Fibroblast of skin of left quadriceps (primary cell): ENCODE data around the gene ADRA2A.
A peak's percentile ranks its signal among the peaks of the same experiment; 100 is the strongest.

Experiments
- DNase-seq, 2 experiments: peaks; one replicate each; pipeline ENCODE4 v3.0.0-alpha.2; 2013; ENCODE audit warnings: low read depth in 2 of 2

The ADRA2A gene

DNA sequence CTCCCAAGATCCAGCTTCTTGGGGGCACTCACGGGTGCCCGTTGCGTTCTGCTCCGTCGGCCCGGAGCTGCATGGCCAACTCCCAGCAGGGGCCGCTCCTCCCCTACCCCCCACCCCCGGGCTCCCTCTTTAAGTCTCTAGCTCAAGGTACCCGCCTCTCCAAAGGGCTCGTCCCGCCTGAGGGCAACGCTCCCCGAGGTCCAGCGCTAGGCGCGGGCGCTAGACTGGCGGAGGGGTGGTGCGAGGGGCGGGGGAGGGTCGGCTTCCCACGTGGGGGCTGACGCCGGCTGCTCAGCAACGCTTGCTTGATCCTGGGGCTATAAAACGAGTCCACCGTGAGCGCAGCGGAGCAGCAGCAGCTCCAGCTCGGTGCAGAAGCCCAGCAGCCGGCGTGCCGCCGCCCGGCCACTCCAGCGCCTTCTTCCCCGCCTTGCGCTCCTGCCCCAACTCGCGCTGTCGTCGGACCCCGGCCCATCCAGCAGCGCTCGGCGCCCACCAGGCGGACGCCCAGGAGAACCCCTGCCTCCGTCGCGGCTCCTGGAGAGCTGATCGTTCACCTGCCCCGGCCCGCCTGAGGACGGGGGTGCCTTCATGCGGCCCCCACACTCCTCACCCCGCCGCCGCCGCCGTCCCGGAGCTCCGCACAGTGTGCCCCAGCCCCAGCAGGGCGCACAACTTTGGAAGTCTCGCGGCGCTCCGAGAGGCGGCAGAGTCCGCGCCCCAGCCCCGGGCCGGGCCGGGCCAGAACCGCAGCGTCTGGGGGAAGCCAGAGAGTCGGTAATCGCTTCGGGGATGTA is at the start of gene ADRA2A:
Gene ADRA2A (plus strand): TSS at position 348 of the 797 bp plus-strand sequence. CDS start 968 bp downstream, outside the sequence.
- peak in 1 of 2 experiments; percentile 3 for DNase-seq

DNA sequence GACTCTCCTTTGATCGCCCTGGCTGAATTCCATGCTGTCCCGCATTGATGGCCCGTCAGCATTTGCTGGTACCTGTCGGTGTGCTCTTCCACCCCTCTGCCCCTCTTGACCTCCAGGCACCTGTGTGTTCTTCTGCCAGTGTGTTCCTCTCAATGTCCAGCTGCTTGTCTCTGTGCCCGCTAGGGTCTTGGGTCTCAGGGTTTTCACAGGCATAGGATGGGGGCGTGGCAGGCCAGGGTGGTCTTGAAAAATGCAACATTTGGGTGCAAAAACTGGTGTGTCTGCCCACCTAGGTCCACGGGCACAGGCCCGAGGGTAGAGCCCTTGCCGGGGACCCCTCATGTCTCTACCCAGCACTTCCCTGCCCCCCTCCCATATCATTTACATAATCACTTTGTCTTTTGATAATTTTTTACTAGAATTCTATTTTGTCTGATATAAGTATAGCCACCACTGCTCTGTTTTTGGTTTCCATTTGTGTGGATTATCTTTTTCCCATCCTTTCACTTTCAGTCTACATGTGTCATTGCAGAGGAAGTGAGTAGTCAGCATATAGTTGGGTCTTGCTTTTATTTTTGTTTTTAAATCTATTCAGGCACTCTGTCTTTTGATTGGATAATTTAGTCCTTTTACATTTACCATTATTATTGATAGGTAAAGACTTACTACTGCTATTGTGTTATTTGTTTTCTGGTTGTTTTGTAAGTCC is 46.6 kb upstream of the ADRA2A start:
- DNase-seq = no peak

DNA sequence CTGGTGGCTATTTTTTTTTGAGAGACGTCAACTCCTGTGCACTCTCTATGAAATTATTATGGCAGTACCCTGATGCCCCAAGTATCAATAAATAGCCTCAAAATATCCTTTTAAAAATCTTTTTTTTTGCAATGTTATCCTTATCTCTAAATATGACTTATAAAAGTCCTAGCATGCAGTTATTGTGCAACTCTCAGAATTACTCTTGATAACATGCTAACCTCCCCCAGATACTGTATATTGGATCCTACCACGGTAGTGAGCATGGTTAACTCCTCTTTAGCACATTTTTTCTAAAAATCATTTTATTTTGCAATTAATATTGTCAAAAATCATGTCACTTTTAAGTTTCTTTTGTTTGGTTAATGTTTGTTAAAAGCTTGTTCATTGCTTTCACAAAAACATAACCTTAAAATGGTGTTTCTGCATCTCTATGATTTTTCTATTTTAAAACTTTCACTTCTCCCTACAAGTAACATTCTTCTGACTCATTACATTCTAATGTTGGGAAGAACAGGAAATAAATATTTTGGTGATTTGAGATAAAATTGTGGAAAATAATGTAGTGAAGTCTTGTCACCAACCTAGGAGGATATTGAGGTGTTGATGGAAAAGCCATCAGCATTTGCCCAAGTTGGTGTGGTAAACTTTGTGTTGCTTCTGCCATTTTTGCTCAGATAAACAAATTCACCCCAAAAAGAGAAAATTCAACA is 42.1 kb upstream of the ADRA2A start:
- peak; percentile 6 to 9 for DNase-seq

DNA sequence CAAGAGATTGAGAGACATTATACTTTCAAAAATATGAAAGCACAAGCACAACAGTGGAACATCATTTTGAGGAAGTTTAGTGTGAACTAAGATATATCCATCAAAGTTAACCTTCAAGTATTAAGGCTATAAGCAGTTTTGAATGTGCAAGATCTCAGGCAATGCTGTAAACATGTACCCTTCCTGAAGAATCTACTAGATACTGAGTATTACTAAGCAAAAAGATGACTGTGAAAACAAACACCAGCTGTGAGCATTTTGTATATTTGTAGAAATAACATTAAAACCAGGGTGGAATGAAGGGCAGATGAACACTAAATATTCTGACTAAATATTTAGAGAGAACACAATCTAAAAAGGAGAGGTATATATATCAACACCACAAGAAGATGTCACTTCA is 41.3 kb upstream of the ADRA2A start:
- no peak for DNase-seq

DNA sequence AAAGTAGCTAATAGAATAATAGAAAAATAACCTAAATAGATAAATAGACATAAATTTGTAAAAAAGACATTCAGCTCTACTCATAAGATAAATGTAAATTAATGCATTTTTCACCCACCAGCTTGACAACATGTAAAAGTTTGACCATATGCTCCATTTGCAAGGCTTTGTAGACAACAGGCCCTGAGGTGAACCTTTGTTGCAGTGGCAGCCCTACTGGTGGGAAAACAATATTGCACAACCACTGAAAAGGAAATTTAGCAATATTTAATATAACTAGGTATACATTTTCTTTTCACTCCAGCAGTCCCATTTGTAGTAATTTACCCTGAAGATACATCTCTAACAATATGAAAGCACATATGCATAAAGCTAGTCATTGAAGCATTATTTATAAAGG is 39.0 kb upstream of the ADRA2A start:
- no peak for DNase-seq

DNA sequence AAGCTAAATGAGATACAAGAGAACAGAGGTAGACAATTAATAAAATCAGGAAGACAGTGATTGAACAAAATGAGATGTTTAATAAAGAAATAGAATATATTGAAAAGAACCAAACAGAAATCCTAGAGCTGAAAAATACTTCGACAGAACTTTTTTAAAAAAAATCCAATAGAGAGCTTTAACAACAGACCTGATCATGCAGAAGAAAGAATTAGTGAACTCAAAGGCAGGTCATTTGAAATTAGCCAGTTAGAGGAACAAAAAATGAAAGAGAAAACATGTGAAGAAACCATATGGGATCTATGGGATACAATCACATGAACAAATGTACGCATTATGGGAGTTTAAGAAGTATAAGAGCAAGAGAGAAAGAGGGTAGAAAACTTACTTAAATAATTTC is 37.3 kb upstream of the ADRA2A start:
- no peak for DNase-seq

DNA sequence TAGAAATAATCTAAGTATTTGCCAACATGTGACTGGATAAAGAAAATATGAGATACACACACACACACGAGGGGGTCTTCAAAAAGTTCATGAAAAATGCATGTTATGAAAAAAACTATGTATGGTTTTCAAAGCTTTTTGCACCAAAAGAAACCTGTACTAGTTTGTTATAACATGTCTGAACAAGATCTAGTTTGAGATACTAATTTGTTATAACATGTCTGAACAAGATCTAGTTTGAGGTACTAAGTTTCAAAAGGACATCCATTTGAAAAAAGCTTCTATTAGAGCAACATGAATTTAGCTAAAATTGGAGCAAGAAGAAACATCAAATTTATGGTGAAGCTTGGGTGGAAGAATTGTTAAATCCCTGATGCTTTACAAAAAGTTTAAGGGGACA is 19.8 kb upstream of the ADRA2A start:
- DNase-seq = no peak

DNA sequence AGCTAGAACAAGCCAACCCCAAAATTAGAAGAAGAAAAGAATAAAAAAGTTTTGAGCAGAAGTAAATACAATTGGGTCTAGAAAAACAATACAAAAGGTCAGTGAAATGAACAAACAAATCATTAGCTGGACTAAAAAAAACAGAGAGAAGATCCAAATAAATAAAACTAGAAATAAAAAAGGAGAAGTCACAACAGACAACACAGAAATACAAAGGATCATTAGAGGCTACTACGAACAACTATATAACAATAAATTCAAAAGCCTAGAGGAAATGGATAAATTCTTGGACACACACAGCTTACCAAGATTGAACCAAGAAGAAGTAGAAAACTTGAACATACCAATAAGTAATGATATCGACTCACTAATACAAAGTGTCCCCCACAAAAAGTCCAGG is 13.4 kb upstream of the ADRA2A start:
- no peak for DNase-seq

DNA sequence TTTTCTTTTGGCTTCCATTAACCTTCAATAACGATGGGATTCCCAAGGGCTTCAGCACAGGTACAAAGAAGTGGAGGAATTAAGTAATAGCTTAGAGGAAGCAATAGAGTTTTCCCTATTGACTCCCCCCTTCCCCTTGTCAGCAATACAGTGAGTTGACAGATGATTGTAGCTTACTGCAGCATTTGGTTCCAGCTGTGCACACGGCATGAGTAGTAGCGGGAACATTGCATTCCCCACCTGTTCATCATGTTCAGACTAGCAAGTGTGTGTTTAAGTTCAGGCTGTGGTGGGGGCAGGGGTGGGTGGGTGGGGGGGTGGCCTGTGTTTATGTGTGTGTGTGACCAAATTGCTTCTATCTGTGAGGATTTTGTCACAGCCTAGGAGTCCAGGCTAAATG is 4.6 kb upstream of the ADRA2A start:
- DNase-seq = no peak

DNA sequence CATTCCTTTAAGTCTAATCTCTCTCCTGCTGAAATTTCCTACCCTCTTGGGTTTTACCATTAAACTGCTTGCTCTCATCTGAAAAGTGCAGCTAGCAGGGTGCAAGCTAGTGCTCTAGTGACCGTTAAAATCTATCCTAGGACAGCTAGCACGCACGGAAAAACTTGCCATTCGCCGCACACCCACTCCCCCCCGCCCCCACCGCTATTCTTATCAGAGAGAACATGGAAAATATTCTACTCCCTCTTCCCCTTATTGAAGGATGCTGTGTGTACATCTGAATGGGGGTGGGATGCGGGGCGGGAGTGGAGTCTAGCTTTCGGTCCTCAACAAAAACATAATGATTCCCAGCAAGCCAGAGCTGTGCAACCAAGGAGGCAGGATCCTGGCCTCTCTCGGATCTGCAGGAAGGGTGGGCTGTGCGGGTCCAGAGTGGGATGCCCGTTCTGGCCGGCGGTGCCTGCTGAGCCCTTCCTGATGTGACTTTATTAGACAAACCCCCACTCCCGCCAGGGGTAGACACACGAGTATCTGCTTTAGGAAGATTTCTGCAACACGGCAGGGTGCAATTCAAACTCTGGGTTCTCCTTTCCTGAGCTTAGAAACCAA is 1.1 kb upstream of the ADRA2A start:
- DNase-seq = no peak

DNA sequence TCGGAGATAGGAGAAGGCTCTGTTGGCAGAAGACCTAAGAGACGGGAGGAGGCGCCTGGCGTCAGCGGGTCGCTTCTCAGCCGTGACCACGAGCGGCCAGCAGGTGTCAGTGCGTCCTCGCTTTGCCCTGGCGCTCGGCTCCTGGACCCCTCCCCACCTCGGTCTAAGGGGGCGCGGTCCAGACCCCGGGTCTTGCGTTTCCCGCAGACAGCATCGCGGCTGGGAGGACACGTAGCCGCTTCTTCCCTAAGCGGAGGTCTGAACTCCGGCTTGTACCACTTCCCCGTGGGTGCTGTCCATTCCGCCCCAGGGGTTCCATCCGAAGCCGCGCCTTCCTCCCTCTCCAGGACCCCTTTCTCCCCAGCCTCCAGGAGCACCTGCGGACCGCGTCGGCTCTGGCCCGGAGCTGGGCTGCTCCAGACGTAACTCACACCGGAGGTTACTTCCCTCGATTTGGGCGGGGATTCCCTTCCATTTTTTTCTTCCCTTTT is 593 bp upstream of the ADRA2A start:
- peak in 1 of 2 experiments; percentile 2 for DNase-seq

DNA sequence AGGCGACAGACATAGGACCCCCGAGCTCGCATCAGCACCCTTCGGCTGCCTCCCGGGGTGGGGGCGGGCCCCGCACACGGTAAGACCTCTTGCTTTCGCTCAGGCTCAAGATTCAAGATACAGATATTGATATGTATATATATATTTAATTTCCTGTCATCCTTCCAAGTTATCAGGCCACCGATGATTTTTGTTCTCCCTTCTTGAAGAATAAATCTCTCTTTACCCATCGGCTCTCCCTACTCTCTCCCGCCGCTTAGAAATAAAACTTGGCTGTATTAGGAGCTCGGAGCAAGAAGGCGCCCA is 603 bp downstream of the ADRA2A start:
- no peak for DNase-seq

DNA sequence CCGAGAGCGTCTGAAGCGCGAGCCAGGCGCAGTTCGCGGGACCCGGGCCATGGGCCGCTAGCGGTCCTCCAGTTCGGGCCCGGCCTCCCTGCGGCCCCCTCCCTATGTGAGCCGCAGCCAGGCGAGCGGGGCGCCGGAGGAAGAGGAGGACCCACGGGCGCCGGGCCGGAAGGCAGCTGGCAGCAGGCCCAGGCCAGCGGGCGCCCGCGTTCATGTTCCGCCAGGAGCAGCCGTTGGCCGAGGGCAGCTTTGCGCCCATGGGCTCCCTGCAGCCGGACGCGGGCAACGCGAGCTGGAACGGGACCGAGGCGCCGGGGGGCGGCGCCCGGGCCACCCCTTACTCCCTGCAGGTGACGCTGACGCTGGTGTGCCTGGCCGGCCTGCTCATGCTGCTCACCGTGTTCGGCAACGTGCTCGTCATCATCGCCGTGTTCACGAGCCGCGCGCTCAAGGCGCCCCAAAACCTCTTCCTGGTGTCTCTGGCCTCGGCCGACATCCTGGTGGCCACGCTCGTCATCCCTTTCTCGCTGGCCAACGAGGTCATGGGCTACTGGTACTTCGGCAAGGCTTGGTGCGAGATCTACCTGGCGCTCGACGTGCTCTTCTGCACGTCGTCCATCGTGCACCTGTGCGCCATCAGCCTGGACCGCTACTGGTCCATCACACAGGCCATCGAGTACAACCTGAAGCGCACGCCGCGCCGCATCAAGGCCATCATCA is 1.1 kb downstream of the ADRA2A start:
- no peak for DNase-seq

DNA sequence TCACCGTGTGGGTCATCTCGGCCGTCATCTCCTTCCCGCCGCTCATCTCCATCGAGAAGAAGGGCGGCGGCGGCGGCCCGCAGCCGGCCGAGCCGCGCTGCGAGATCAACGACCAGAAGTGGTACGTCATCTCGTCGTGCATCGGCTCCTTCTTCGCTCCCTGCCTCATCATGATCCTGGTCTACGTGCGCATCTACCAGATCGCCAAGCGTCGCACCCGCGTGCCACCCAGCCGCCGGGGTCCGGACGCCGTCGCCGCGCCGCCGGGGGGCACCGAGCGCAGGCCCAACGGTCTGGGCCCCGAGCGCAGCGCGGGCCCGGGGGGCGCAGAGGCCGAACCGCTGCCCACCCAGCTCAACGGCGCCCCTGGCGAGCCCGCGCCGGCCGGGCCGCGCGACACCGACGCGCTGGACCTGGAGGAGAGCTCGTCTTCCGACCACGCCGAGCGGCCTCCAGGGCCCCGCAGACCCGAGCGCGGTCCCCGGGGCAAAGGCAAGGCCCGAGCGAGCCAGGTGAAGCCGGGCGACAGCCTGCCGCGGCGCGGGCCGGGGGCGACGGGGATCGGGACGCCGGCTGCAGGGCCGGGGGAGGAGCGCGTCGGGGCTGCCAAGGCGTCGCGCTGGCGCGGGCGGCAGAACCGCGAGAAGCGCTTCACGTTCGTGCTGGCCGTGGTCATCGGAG is 1.8 kb downstream of the ADRA2A start:
- DNase-seq = no peak

DNA sequence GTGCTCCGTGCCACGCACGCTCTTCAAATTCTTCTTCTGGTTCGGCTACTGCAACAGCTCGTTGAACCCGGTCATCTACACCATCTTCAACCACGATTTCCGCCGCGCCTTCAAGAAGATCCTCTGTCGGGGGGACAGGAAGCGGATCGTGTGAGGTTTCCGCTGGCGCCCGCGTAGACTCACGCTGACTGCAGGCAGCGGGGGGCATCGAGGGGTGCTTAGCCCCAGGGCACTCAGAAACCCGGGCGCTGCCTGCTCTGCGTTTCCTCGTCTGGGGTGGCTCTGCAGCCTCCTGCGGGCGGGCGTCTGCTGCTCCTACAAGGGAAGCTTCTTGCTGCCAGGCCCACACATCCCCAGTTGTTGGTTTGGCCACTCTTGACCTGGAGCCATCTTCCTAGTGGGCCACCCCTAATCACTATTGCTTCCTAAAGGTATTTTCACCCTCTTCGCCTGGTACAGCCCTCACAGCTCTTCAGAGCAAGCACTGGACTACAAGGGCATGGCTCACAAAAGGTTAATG is 2.5 kb downstream of the ADRA2A start:
- DNase-seq = no peak

DNA sequence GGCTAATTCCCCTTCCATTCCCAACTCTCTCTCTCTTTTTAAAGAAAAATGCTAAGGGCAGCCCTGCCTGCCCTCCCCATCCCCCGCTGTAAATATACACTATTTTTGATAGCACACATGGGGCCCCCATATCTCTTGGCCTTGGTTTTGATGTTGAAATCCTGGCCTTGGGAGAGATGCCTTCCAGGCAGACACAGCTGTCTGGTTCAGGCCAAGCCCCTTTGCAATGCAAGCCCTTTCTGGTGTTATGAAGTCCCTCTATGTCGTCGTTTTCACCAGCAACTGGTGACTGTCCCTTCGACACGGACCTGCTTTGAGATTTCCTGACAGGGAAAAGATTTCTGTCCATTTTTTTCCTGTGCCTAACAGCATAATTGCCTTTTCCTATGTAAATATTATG is 3.0 kb downstream of the ADRA2A start:
- DNase-seq = no peak

DNA sequence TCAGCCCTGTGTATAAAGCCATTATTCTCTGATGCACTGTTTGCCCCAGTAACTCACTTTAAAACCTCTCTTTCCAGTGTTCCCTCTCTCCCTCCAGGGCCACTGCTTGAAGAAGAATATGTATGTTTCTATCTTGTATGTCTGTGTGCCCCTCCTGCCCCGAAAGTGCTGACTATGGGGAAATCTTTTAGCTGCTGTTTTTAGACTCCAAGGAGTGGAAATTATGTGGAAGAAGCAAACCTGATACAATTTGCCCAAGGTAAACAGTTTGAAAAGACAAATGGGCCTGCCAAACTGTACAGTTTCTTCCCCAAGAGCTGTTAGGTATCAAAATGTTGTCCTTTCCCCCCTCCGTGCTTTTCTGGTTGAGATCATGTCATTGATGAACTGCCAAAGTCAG is 3.4 kb downstream of the ADRA2A start:
- no peak for DNase-seq

DNA sequence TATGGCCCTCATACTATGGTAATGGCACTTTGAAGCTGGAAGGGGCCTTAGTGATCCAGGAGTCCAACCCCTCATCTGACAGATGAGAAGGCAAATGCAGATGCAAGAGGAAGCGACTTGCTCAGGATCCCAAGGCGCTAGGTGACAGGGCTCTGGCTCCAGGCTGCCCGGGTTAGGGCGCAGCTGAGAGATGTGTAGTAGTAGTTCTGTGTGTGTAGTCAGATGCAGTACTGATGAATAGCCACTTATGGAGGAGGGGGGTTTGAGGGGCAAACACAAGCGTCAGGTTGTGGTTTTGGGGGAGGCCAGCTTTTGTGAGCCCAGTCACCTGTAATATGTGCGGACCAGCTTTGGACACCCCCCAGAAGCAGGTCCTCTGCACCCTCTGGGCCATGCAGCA is 4.8 kb downstream of the ADRA2A start:
- DNase-seq = no peak

DNA sequence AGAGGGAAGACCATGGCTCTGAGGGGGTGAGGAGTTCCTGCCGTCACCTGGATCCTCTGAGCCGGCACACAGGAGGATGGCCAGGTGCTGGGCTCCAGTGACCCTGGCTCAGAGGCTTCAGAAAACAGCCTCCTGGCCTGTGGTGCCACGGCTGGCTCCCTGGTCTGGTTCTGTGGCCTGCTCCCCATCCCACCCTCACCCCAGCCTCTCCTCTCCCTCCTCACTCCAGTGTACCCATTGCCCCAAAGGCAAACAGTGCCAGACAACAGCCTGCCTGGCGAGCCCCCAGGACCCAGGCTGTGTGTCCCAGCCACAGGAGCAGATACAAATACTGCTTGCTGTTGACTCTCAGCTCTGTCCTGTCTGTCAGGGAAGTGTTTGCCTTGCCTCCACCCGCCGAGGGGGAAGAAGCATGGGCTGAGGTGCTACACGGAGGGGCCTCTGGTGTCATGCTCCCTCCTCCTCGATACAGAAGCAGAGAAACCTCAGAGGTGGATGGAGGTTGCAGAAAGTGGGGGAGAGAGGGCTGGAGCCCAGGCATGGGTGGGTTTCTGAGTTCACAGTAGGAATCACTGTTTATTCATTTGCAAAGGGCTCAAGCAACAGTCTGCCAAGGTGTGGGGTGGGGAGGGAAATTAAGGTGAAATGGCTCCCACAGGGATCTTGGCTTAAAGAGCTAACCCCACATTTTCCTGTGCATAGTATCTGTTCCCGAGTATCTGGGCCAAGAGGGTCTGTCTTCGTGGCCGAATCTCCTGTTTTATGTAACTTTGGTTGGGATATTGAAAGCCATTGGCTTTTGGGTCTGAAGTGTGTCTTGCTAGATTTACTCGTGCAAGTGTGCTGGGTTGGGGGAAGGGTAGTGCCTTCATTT is 5.5 kb downstream of the ADRA2A start:
- no peak for DNase-seq
